HCT116 (cell line): Measurements from ENCODE around the gene LSM10. TPM values are rescaled to one million over a fixed set of nuclear protein-coding genes. Genes with fewer than 3 reads are reported as not detected.
A peak's percentile ranks its signal among the peaks of the same experiment; 100 is the strongest.

Experiments
- ATAC-seq: fragments of 200-7000 bp; cut with Tn5 transposase; 2 replicates; pipeline ENCODE4 v1.9.1; 2020; ENCODE audit warnings: mild to moderate bottlenecking, moderate library complexity
- BruUV-seq: library from RNA; stranded (reverse); fragments of 400-500 nt; replicated peaks from 2 replicates; lab custom pipeline; 2021; lab: Mats Ljungman, UMichigan
- CTCF ChIA-PET: fragments of 300-600 bp; sonication (Branson Sonifier 250); formaldehyde crosslinking; loops from one replicate; lab custom pipeline; 2021; ENCODE audit warnings: antibody characterized with exemption; lab: Charles Lee
- POLR2A ChIA-PET: fragments of 300-600, 350-600 bp; sonication (Branson Sonifier 250); formaldehyde crosslinking; loops from one replicate; lab custom pipeline; 2021; ENCODE audit warnings: antibody characterized with exemption; lab: Charles Lee
- RAD21 ChIA-PET, 2 experiments: fragments of 300-600 bp; sonication (Branson Sonifier 250); formaldehyde crosslinking; loops; one replicate each; lab custom pipeline; 2023; ENCODE audit warnings: low total read pairs in 2 of 2; ENCODE audit not compliant: uncharacterized antibody in 2 of 2, unreplicated experiment in 2 of 2, low non-redundant PET in 1 of 2; lab: Charles Lee
- DNase-seq: peaks from one replicate; pipeline ENCODE4 v3.0.0-alpha.2; 2010; ENCODE audit warnings: low read depth, low spot score
- H2AFZ ChIP-seq: fragments of 200-600 bp; shearing (Covaris generic), sonication (generic); 2 replicates; pipeline ENCODE4 v1.6.1; 2017; ENCODE audit warnings: low read depth, mixed run types, mixed read lengths, antibody characterized with exemption, low read length; ENCODE audit not compliant: poor library complexity, severe bottlenecking
- H3K27ac ChIP-seq: 2 replicates; pipeline ENCODE4 v1.5.1; 2012; ENCODE audit warnings: low read depth, low read length
- H3K27me3 ChIP-seq: fragments of 200-600 bp; sonication (generic); 2 replicates; pipeline ENCODE4 v1.6.1; 2016; ENCODE audit warnings: mixed run types, low read length, mixed read lengths; ENCODE audit not compliant: insufficient read depth
- H3K36me3 ChIP-seq, 2 experiments: fragments of 200-500 bp in 1 of 2; fragments of 200-600 bp in 1 of 2; sonication (Bioruptor generic) in 1 of 2; sonication (generic) in 1 of 2; 2 replicates each; pipeline versions ENCODE4 v1.5.1 to v1.6.1; 2014 to 2016; ENCODE audit warnings: low read length in 2 of 2, inconsistent platforms in 1 of 2, mixed read lengths in 1 of 2, mixed run types in 1 of 2; ENCODE audit not compliant: insufficient read depth in 2 of 2, control insufficient read depth in 1 of 2
- H3K4me1 ChIP-seq, 2 experiments: fragments of 200-600 bp in 1 of 2; sonication (generic) in 1 of 2; 2 replicates each; pipeline versions ENCODE4 v1.5.1 to v1.6.1; 2012 to 2017; ENCODE audit warnings: low read length in 2 of 2, inconsistent platforms in 1 of 2, mild to moderate bottlenecking in 1 of 2, mixed read lengths in 1 of 2, mixed run types in 1 of 2, moderate library complexity in 1 of 2; ENCODE audit not compliant: insufficient read depth in 2 of 2, control insufficient read depth in 1 of 2
- H3K4me2 ChIP-seq: fragments of 200-600 bp; sonication (generic); 2 replicates; pipeline ENCODE4 v1.6.1; 2017; ENCODE audit warnings: mixed run types, low read length, mixed read lengths
- H3K4me3 ChIP-seq, 2 experiments: fragments of 200-600 bp in 1 of 2; sonication (generic) in 1 of 2; replicated peaks in 1 of 2; 2 replicates each; pipeline ENCODE4 v1.5.1; 2011 to 2016; ENCODE audit warnings: low read length in 2 of 2, control low read depth in 1 of 2, low read depth in 1 of 2, mild to moderate bottlenecking in 1 of 2, mixed read lengths in 1 of 2, mixed run types in 1 of 2
- H3K79me2 ChIP-seq: fragments of 200-600 bp; sonication (generic); 2 replicates; pipeline ENCODE4 v1.6.1; 2017; ENCODE audit warnings: mild to moderate bottlenecking, mixed run types, low read length, moderate library complexity, mixed read lengths; ENCODE audit not compliant: insufficient read depth
- H3K9ac ChIP-seq: fragments of 200-600 bp; sonication (generic); 2 replicates; pipeline ENCODE4 v1.6.1; 2016; ENCODE audit warnings: low read length, mixed read lengths
- H3K9me2 ChIP-seq: fragments of 200-600 bp; sonication (generic), shearing (Covaris generic); 2 replicates; pipeline ENCODE4 v1.6.1; 2017; ENCODE audit warnings: mixed run types, mild to moderate bottlenecking, moderate library complexity; ENCODE audit not compliant: insufficient read depth
- H3K9me3 ChIP-seq, 2 experiments: fragments of 200-500 bp in 1 of 2; fragments of 200-600 bp in 1 of 2; sonication (Bioruptor generic) in 1 of 2; sonication (generic) in 1 of 2; 2 replicates each; pipeline ENCODE4 v1.6.1; 2014 to 2017; ENCODE audit warnings: low read length in 2 of 2, mixed read lengths in 2 of 2, inconsistent platforms in 1 of 2, low read depth in 1 of 2, mild to moderate bottlenecking in 1 of 2, mixed run types in 1 of 2, moderate library complexity in 1 of 2; ENCODE audit not compliant: control insufficient read depth in 1 of 2, insufficient read depth in 1 of 2
- H4K20me1 ChIP-seq: fragments of 200-600 bp; sonication (generic), shearing (Covaris generic); 2 replicates; pipeline ENCODE4 v1.6.1; 2017; ENCODE audit warnings: mixed run types, mild to moderate bottlenecking, moderate library complexity; ENCODE audit not compliant: insufficient read depth
- CBX3 ChIP-seq: IDR thresholded peaks from 2 replicates; pipeline ENCODE4 v1.6.1; 2012; ENCODE audit warnings: low read depth
- CTCF ChIP-seq, 3 experiments: fragments of 200-600 bp in 1 of 3; sonication (generic) in 1 of 3; IDR thresholded peaks in 2 of 3; conservative IDR thresholded peaks in 1 of 3; 2 replicates each; pipeline ENCODE4 v1.5.1; 2012 to 2017; ENCODE audit warnings: low read depth in 2 of 3, low read length in 2 of 3, antibody characterized with exemption in 1 of 3, borderline replicate concordance in 1 of 3, control low read depth in 1 of 3, mild to moderate bottlenecking in 1 of 3, mixed read lengths in 1 of 3, mixed run types in 1 of 3, moderate library complexity in 1 of 3; ENCODE audit not compliant: insufficient read depth in 1 of 3
- ELF1 ChIP-seq: IDR thresholded peaks from 2 replicates; pipeline ENCODE4 v1.6.1; 2012; ENCODE audit warnings: low read depth, borderline replicate concordance
- EZH2 ChIP-seq: fragments of 200-600 bp; sonication (generic); IDR thresholded peaks from 2 replicates; pipeline ENCODE4 v1.6.1; 2017; ENCODE audit warnings: antibody characterized with exemption, mixed run types
- EZH2phosphoT487 ChIP-seq: fragments of 200-600 bp; IDR thresholded peaks from 2 replicates; pipeline ENCODE4 v1.6.1; 2018; ENCODE audit warnings: antibody characterized with exemption, borderline replicate concordance
- JUND ChIP-seq: IDR thresholded peaks from 2 replicates; pipeline ENCODE4 v1.6.1; 2012
- MAX ChIP-seq: IDR thresholded peaks from 2 replicates; pipeline ENCODE4 v1.6.1; 2012
- POLR2AphosphoS5 ChIP-seq: IDR thresholded peaks from 2 replicates; pipeline ENCODE4 v1.6.1; 2011; ENCODE audit warnings: mild to moderate bottlenecking, low read depth, low read length, moderate library complexity
- RAD21 ChIP-seq: IDR thresholded peaks from 2 replicates; pipeline ENCODE4 v1.6.1; 2012; ENCODE audit warnings: low read depth, mild to moderate bottlenecking
- REST ChIP-seq: IDR thresholded peaks from 2 replicates; pipeline ENCODE4 v1.6.1; 2012; ENCODE audit warnings: low read depth
- SIN3A ChIP-seq: IDR thresholded peaks from 2 replicates; pipeline ENCODE4 v1.6.1; 2012; ENCODE audit warnings: low read depth
- SP1 ChIP-seq: IDR thresholded peaks from 2 replicates; pipeline ENCODE4 v1.6.1; 2012; ENCODE audit warnings: low read depth
- TCF7L2 ChIP-seq: IDR thresholded peaks from 2 replicates; pipeline ENCODE4 v1.7.0; 2011; ENCODE audit warnings: borderline replicate concordance, inconsistent platforms; ENCODE audit not compliant: insufficient read depth, insufficient read length; ENCODE audit errors: extremely low read depth
- YY1 ChIP-seq: IDR thresholded peaks from 2 replicates; pipeline ENCODE4 v1.6.1; 2011; ENCODE audit warnings: low read length, low read depth, moderate library complexity, mild to moderate bottlenecking; ENCODE audit not compliant: insufficient replicate concordance; ENCODE audit errors: extremely low read depth
- ZBTB33 ChIP-seq: IDR thresholded peaks from 2 replicates; pipeline ENCODE4 v1.6.1; 2011; ENCODE audit warnings: mild to moderate bottlenecking, low read length, moderate library complexity; ENCODE audit not compliant: insufficient replicate concordance; ENCODE audit errors: extremely low read depth
- ZFX ChIP-seq: fragments of 450-650 bp; IDR thresholded peaks from 2 replicates; pipeline ENCODE4 v1.6.1; 2017
- ZNF274 ChIP-seq: fragments of 200-500 bp; sonication (Bioruptor generic); IDR thresholded peaks from 2 replicates; pipeline ENCODE4 v1.6.1; 2014; ENCODE audit warnings: mild to moderate bottlenecking, low read depth, low read length, inconsistent platforms
- intact Hi-C: fragments of 100-400 bp; cut with micrococcal nuclease; formaldehyde crosslinking; loops from 2 replicates; pipeline ENCODE4 v1.10.0; 2022
- total RNA-seq: library from RNA; stranded (reverse); gene quantifications from one replicate; pipeline ENCODE4 v1.2.1, GENCODE V29; 2021; ENCODE audit not compliant: unreplicated experiment

LSM10 gene
- total RNA-seq, 1 experiment from 2014 or later = 49.5 TPM

GRCh38 chr1:36400825-36401601, 3.3 kb upstream of the LSM10 start:
- intact Hi-C loops = loop anchor here (1.0 kb wide), 1 partner anchor 15 kb away; no protein-coding TSS in a partner anchor
- CTCF ChIA-PET = interaction anchor here (0.6 to 2.3 kb wide), 6 partner anchors 12 to 170 kb away, joined by 3 to 7 read pairs (median 4); partner anchors contain the start of gene STK40
- peak overlapping the region; percentile 83 for H3K9ac ChIP-seq
- POLR2A ChIA-PET = interaction anchor here (0.8 to 7.4 kb wide), 19 partner anchors 8 to 497 kb away, joined by 3 to 219 read pairs (median 4); partner anchors contain the start of genes EVA1B, MRPS15, OSCP1 and STK40
- ATAC-seq (peak; percentile 82), DNase-seq (peak; percentile 95)
- peak overlapping the region; percentile 74 for H3K27ac ChIP-seq
- no peaks in the 10 kb centered on the region for H3K9me2 ChIP-seq
- BruUV-seq = no TSS peak
- peak overlapping the region; percentile 96 for H3K4me2 ChIP-seq
- H3K4me3 ChIP-seq = peak overlapping the region; percentile 78 to 79
- no peaks in the 10 kb centered on the region for H3K27me3 ChIP-seq
- no peaks in the 10 kb centered on the region for H3K36me3 ChIP-seq
- RAD21 ChIA-PET = interaction anchor here (0.6 to 1.0 kb wide), 2 partner anchors 59 to 189 kb away, joined by 3 to 4 read pairs; no protein-coding TSS in a partner anchor
- no peaks in the 10 kb centered on the region for H4K20me1 ChIP-seq
- H3K4me1 ChIP-seq = peaks cover 23 to 36% of the 10 kb centered on the region in 2 experiments
- H3K79me2 ChIP-seq = peaks cover 15% of the 10 kb centered on the region
- H2AFZ ChIP-seq = peak overlapping the region; percentile 38
- no peaks in the 10 kb centered on the region for H3K9me3 ChIP-seq
- TF ChIP-seq SIN3A (peak; percentile 85), POLR2AphosphoS5 (peak; percentile 97), EZH2 (no peak), MAX (peak; percentile 90), SP1 (peak; percentile 68), JUND (no peak), ZFX (peak; percentile 66), ZNF274 (no peak), ELF1 (peak; percentile 46; the same call in 1 of the 2 replicates), REST (no peak), CBX3 (peak; percentile 75; the same call in 1 of the 2 replicates), EZH2phosphoT487 (no peak), YY1 (peak; percentile 61), RAD21 (0 out of 2 replicates have a peak, but pooled peaks have one; percentile 14), CTCF (IDR thresholded peaks at IDR 0.05 in 2 of 3, conservative IDR thresholded peaks at IDR 0.05 in 1 of 3; ENCODE audit: borderline replicate concordance in 1 of 3, insufficient read depth in 1 of 3, low read depth in 2 of 3, low read length in 2 of 3) (no peak), TCF7L2 (no peak), ZBTB33 (peak; percentile 60)
